CD4-positive, alpha-beta T cell treated with Interleukin-17A for 4 hours (primary cell): ENCODE data around the gene RAPGEF2.
"Not testable (repeated sequence)": the region's sequence is repeated elsewhere in the genome, so short reads cannot be mapped to it uniquely, and the experiment has no call there.

Experiments used
- DNase-seq: peaks from one replicate; pipeline ENCODE4 v3.0.0-alpha.2; 2020; ENCODE audit warnings: mixed read lengths

The RAPGEF2 gene

GRCh38 chr4:159342374-159342773, 239.5 kb downstream of the RAPGEF2 start:
- no peak for DNase-seq

GRCh38 chr4:159343116-159343515, 240.2 kb downstream of the RAPGEF2 start:
- DNase-seq: no peak

- DNase-seq: no peak
Measured at GRCh38 chr4:159344877-159345276, 242.0 kb downstream of the RAPGEF2 start.

- DNase-seq: no peak
Measured at GRCh38 chr4:159346681-159347080, 243.8 kb downstream of the RAPGEF2 start.

GRCh38 chr4:159347813-159348212, 244.9 kb downstream of the RAPGEF2 start:
- no peak for DNase-seq

GRCh38 chr4:159349332-159349731, 246.5 kb downstream of the RAPGEF2 start:
- DNase-seq: no peak

- DNase-seq: no peak
Measured at GRCh38 chr4:159352609-159353008, 249.7 kb downstream of the RAPGEF2 start.

GRCh38 chr4:159353422-159354116, 250.7 kb downstream of the RAPGEF2 start:
- DNase-seq: no peak

GRCh38 chr4:159355466-159355865, 252.6 kb downstream of the RAPGEF2 start:
- no peak for DNase-seq

GRCh38 chr4:159357350-159357749, 254.5 kb downstream of the RAPGEF2 start:
- no peak for DNase-seq

- no peak for DNase-seq
Measured at GRCh38 chr4:159358226-159358625, 255.3 kb downstream of the RAPGEF2 start.

GRCh38 chr4:159360549-159360948, 257.7 kb downstream of the RAPGEF2 start:
- no peak for DNase-seq

- no peak for DNase-seq
Measured at GRCh38 chr4:159363361-159363760, 260.5 kb downstream of the RAPGEF2 start.

- DNase-seq: no peak
Measured at GRCh38 chr4:159366966-159367780, 264.3 kb downstream of the RAPGEF2 start.

GRCh38 chr4:159367781-159368080, 264.9 kb downstream of the RAPGEF2 start:
- no peak for DNase-seq

- DNase-seq: no peak
Measured at GRCh38 chr4:159368320-159368719, 265.4 kb downstream of the RAPGEF2 start.

- no peak for DNase-seq
Measured at GRCh38 chr4:159369256-159369655, 266.4 kb downstream of the RAPGEF2 start.

- no peak for DNase-seq
Measured at GRCh38 chr4:159370286-159370685, 267.4 kb downstream of the RAPGEF2 start.

- DNase-seq: no peak
Measured at GRCh38 chr4:159374749-159375530, 272.1 kb downstream of the RAPGEF2 start.

GRCh38 chr4:159376289-159376688, 273.4 kb downstream of the RAPGEF2 start:
- DNase-seq: no peak

GRCh38 chr4:159378056-159378616, 275.3 kb downstream of the RAPGEF2 start:
- DNase-seq: no peak

GRCh38 chr4:159379064-159379463, 276.2 kb downstream of the RAPGEF2 start:
- DNase-seq: not testable (repeated sequence)

GRCh38 chr4:159379836-159380235, 277.0 kb downstream of the RAPGEF2 start:
- DNase-seq: no peak
